PC-3 (cell line): ENCODE results near the gene MIXL1. TPM values are rescaled to one million over a fixed set of nuclear protein-coding genes. Genes with fewer than 3 reads are reported as not detected.

Source experiments
- ATAC-seq: fragments of 200-7000 bp; cut with Tn5 transposase; 2 replicates; pipeline ENCODE4 v1.9.1; 2020; ENCODE audit warnings: mild to moderate bottlenecking, moderate library complexity
- BruUV-seq: library from RNA; stranded (reverse); fragments of 400-500 nt; replicated peaks from 2 replicates; lab custom pipeline; 2021; lab: Mats Ljungman, UMichigan
- CTCF ChIA-PET: fragments of 300-600 bp; sonication (Branson Sonifier 250); formaldehyde crosslinking; loops from one replicate; lab custom pipeline; 2022; ENCODE audit warnings: antibody characterized with exemption; lab: Charles Lee
- POLR2A ChIA-PET: fragments of 300-600 bp; sonication (Branson Sonifier 250); formaldehyde crosslinking; loops from one replicate; lab custom pipeline; 2022; ENCODE audit warnings: antibody characterized with exemption; ENCODE audit not compliant: unreplicated experiment; lab: Charles Lee
- DNase-seq: peaks from one replicate; pipeline ENCODE4 v3.0.0-alpha.2; 2015
- H2AFZ ChIP-seq: fragments of 300-600 bp; sonication (generic); 2 replicates; pipeline ENCODE4 v1.6.0; 2016; ENCODE audit warnings: antibody characterized with exemption, low read length
- H3F3A ChIP-seq: fragments of 300-600 bp; sonication (generic); one replicate; pipeline ENCODE4 v1.6.0; 2017; ENCODE audit warnings: antibody characterized with exemption, low read length, control low read depth, mild to moderate bottlenecking; ENCODE audit not compliant: unreplicated experiment
- H3K27ac ChIP-seq: fragments of 300-600 bp; sonication (generic); 2 replicates; pipeline ENCODE4 v1.5.1; 2016; ENCODE audit warnings: mild to moderate bottlenecking, low read length
- H3K27me3 ChIP-seq: fragments of 300-600 bp; sonication (generic); 2 replicates; pipeline ENCODE4 v1.6.1; 2016; ENCODE audit warnings: low read length, mixed read lengths
- H3K36me3 ChIP-seq: fragments of 300-600 bp; sonication (generic); 2 replicates; pipeline ENCODE4 v1.6.1; 2016; ENCODE audit warnings: low read depth, mixed run types, low read length, mixed read lengths
- H3K4me1 ChIP-seq: fragments of 300-600 bp; sonication (generic); 2 replicates; pipeline ENCODE4 v1.5.1; 2016; ENCODE audit warnings: low read length; ENCODE audit not compliant: insufficient read depth
- H3K4me2 ChIP-seq: fragments of 300-600 bp; sonication (generic); 2 replicates; pipeline ENCODE4 v1.6.0; 2016; ENCODE audit warnings: low read length
- H3K4me3 ChIP-seq: fragments of 300-600 bp; sonication (generic); 2 replicates; pipeline ENCODE4 v1.5.1; 2016; ENCODE audit warnings: mild to moderate bottlenecking, low read length, mixed read lengths
- H3K79me2 ChIP-seq: fragments of 300-600 bp; sonication (generic); 2 replicates; pipeline ENCODE4 v1.6.1; 2017; ENCODE audit warnings: low read length, mixed read lengths
- H3K9ac ChIP-seq: fragments of 300-600 bp; sonication (generic); 2 replicates; pipeline ENCODE4 v1.6.0; 2016; ENCODE audit warnings: mild to moderate bottlenecking, low read length
- H3K9me2 ChIP-seq: fragments of 300-600 bp; sonication (generic); replicated peaks from 2 replicates; pipeline ENCODE4 v1.6.1; 2016; ENCODE audit warnings: mixed run types, low read length, mixed read lengths
- H3K9me3 ChIP-seq: fragments of 300-600 bp; sonication (generic); 2 replicates; pipeline ENCODE4 v1.6.1; 2016; ENCODE audit warnings: low read length, mixed read lengths
- H4K20me1 ChIP-seq: fragments of 300-600 bp; sonication (generic); 2 replicates; pipeline ENCODE4 v1.6.1; 2016; ENCODE audit warnings: low read length, mixed read lengths
- CTCF ChIP-seq: fragments of 300-600 bp; sonication (generic); conservative IDR thresholded peaks from 2 replicates; pipeline ENCODE4 v1.5.1; 2017; ENCODE audit warnings: antibody characterized with exemption, low read depth, mild to moderate bottlenecking, low read length
- EZH2 ChIP-seq: fragments of 300-600 bp; sonication (generic); IDR thresholded peaks from one replicate; pipeline ENCODE4 v1.6.1; 2017; ENCODE audit warnings: antibody characterized with exemption, mild to moderate bottlenecking, low read length; ENCODE audit not compliant: unreplicated experiment
- EZH2phosphoT487 ChIP-seq: fragments of 300-600 bp; sonication (generic); IDR thresholded peaks from 2 replicates; pipeline ENCODE4 v1.6.1; 2018; ENCODE audit warnings: mild to moderate bottlenecking, antibody characterized with exemption, low read length, borderline replicate concordance
- intact Hi-C: fragments of 100-400 bp; cut with micrococcal nuclease; formaldehyde crosslinking; loops from 2 replicates; pipeline ENCODE4 v1.9.0; 2023
- total RNA-seq: library from RNA; depleted of rRNA; stranded (reverse); fragments of >200 nt; gene quantifications from 2 replicates; pipeline ENCODE4 v1.2.3, GENCODE V29; 2014

The MIXL1 gene
- total RNA-seq, 1 experiment from 2014 or later: not detected

DNA sequence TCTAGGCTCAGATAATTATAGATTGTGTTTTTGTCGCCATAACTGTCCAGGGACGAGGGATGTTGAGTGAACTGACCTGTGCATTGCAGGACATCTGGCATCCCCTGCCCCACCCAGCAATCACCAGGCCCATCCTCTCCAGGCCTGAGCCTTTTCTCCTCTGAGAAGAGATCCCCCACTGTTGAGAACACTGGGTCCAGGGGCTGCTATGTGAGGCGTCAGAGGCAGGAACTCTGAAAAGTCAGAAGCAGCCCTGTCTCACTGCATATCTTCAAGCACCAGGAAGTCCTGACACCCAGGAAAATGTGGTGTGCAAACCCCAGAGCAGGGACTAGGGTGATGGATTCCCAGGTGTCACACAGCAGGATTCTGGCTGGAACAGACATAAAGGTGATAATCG is 19.8 kb upstream of the MIXL1 start:
- DNase-seq: no peak
- TF ChIP-seq EZH2phosphoT487: no peak
- TF ChIP-seq EZH2: no peak
- TF ChIP-seq CTCF: no peak
- no peaks in the 10 kb centered on the region for H3F3A ChIP-seq
- H2AFZ ChIP-seq: no peak overlapping the region
- H3K9me3 ChIP-seq: no peaks in the 10 kb centered on the region
- no peak for ATAC-seq
- H3K9me2 ChIP-seq: no peaks in the 10 kb centered on the region
- H4K20me1 ChIP-seq: no peaks in the 10 kb centered on the region
- no peak overlapping the region for H3K4me2 ChIP-seq
- no peak overlapping the region for H3K27ac ChIP-seq
- CTCF ChIA-PET: interaction anchor here (1.7 kb wide), 1 partner anchor 78 kb away, joined by 9 read pairs; no protein-coding TSS in a partner anchor
- no peaks in the 10 kb centered on the region for H3K79me2 ChIP-seq
- H3K9ac ChIP-seq: no peak overlapping the region
- intact Hi-C loops: loop anchor here (5.0 kb wide), 1 partner anchor 74 kb away; no protein-coding TSS in a partner anchor
- no TSS peak for BruUV-seq
- POLR2A ChIA-PET: no interaction called here
- H3K4me1 ChIP-seq: no peaks in the 10 kb centered on the region
- no peaks in the 10 kb centered on the region for H3K36me3 ChIP-seq
- no peaks in the 10 kb centered on the region for H3K27me3 ChIP-seq
- H3K4me3 ChIP-seq: no peak overlapping the region

DNA sequence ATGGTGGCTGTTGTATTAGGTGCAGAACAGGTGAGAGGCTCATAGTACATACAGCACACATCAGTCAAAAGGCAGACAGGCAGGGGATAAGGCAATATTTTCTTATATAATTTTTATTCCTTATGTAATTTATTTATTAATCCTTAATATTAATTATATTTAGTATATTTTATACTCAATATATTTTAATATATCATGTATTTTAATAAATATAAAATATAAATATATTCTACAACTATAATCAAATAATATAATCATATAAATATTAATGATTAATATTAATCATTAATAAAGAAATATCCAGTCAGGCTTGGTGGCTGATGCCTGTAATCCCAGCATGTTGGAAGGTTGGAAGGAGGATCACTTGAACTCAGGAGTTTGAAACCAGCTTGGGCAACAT is 19.3 kb upstream of the MIXL1 start:
- H3K9ac ChIP-seq: no peak overlapping the region
- no TSS peak for BruUV-seq
- no peaks in the 10 kb centered on the region for H3K79me2 ChIP-seq
- no peak for TF ChIP-seq EZH2phosphoT487
- no peak overlapping the region for H3K4me3 ChIP-seq
- no peaks in the 10 kb centered on the region for H3F3A ChIP-seq
- CTCF ChIA-PET: no interaction called here
- no peak overlapping the region for H2AFZ ChIP-seq
- no peak for ATAC-seq
- no peaks in the 10 kb centered on the region for H3K4me1 ChIP-seq
- H3K36me3 ChIP-seq: no peaks in the 10 kb centered on the region
- no peaks in the 10 kb centered on the region for H3K9me2 ChIP-seq
- H3K4me2 ChIP-seq: no peak overlapping the region
- intact Hi-C loops: loop anchor here (5.0 kb wide), 1 partner anchor 73 kb away; no protein-coding TSS in a partner anchor
- no peak overlapping the region for H3K27ac ChIP-seq
- DNase-seq: no peak
- H4K20me1 ChIP-seq: no peaks in the 10 kb centered on the region
- no peaks in the 10 kb centered on the region for H3K9me3 ChIP-seq
- H3K27me3 ChIP-seq: no peaks in the 10 kb centered on the region
- POLR2A ChIA-PET: no interaction called here

DNA sequence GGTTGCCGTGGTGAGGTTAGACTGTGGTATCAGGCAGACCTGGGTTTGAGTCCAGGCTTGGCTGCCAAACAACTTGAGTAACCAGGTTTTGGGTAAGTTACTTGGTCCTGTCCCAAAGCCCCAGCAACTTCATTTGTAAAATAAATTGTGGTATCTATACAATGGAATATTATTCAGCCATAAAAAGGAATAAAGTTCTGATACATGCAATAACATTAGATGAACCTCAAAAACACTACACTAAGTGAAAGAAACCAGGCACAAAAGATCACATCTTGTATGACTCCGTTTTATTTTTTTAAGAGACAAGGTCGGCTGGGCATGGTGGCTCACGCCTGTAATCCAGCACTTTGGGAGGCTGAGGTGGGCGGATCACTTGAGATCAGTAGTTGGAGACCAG is 16.4 kb upstream of the MIXL1 start:
- intact Hi-C loops: no loop called here
- Histone ChIP-seq H3K9me3 (no peaks in the 10 kb centered on the region), H3K27ac (no peak overlapping the region), H3K9me2 (no peaks in the 10 kb centered on the region), H3K4me2 (no peak overlapping the region), H3F3A (no peaks in the 10 kb centered on the region), H3K4me1 (no peaks in the 10 kb centered on the region), H3K36me3 (no peaks in the 10 kb centered on the region), H3K9ac (no peak overlapping the region), H3K27me3 (no peaks in the 10 kb centered on the region), H3K4me3 (no peak overlapping the region), H4K20me1 (no peaks in the 10 kb centered on the region), H3K79me2 (no peaks in the 10 kb centered on the region), H2AFZ (no peak overlapping the region)
- no peak for ATAC-seq
- no peak for TF ChIP-seq EZH2phosphoT487
- no peak for TF ChIP-seq EZH2
- no peak for TF ChIP-seq CTCF
- BruUV-seq: no TSS peak
- DNase-seq: no peak
- CTCF ChIA-PET: no interaction called here
- POLR2A ChIA-PET: no interaction called here
